ENCODE results near the gene HDAC4.

HDAC4 gene

GRCh38 chr2:239105234-239105633 is 295.6 kb downstream of the HDAC4 start:
- no peak for DNase-seq (ENCODE audit: low read depth)
- no peak for TF ChIP-seq CTCF (conservative IDR thresholded peaks at IDR 0.05; ENCODE audit: low read depth, low read length)
- H3K4me3 ChIP-seq (ENCODE audit: low read length): no peak overlapping the region

DNA sequence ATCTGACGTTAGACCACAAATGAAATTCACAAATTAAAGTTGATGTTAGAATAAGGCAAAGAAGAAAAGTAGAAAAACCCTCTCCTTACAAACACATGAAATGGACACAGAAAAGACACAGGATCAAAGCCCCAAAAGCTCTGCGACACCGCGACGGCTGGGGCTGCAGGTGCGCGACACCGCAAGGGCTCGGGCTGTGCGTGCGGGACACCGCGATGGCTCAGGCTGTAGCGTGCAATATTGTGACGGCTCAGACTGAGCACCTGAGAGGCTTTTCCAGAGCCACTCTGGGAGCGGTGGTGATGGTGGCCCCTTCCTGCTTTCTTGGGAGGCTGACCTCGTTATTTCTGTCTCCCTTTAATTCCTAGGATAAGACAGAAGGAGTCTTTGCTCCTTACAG is 296.0 kb downstream of the HDAC4 start:
- TF ChIP-seq CTCF (conservative IDR thresholded peaks at IDR 0.05; ENCODE audit: low read depth, low read length): no peak
- no peak for DNase-seq (ENCODE audit: low read depth)
- H3K4me3 ChIP-seq (ENCODE audit: low read length): no peak overlapping the region

DNA sequence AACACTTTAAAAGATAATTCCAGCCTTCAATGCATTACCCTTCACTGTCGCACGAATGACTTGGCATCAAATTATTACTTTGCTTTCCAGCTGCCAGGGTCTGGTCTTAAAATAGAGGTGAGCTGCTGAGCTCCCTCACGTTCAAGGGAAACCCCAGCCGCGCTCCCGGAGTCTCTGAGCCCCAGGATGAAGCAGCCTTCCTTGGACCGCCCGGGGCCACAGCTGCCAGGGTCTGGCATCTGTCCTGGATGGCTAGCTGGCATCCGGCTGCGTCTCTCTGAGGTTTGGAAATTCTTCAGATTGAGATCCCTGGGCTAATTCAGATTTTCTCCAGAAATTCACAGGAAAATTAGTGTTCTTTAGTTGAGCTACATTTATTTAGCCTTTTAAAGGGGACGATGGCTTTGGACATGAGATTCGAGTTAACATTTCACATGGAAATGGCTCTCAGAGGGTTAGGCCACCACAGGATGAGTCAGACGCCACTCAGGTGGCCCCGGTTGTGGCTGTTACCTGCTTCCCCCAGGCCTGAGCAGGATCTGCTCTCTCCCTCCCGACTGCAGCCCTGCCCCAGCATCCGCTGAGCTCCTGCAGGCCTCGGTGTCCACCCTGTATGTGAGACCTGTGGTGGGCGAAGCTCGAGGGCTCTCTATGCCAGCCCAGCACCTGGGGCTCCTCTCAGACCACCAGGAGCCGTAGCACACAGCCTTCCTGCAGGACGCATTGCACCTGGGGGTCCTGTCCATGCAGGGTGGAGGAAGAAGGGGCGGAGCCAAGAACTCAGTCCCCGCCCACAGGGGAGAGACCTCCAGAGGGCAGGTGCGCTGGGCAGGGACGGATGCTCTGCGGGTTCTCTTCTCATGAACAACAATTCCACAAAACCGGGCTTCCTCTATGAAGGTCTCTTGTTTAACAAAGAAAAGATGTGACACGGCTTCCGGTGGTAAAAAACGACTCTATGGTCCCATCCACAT is 297.4 kb downstream of the HDAC4 start:
- H3K4me3 ChIP-seq (ENCODE audit: low read length): no peak overlapping the region
- no peak for DNase-seq (ENCODE audit: low read depth)
- no peak for TF ChIP-seq CTCF (conservative IDR thresholded peaks at IDR 0.05; ENCODE audit: low read depth, low read length)

DNA sequence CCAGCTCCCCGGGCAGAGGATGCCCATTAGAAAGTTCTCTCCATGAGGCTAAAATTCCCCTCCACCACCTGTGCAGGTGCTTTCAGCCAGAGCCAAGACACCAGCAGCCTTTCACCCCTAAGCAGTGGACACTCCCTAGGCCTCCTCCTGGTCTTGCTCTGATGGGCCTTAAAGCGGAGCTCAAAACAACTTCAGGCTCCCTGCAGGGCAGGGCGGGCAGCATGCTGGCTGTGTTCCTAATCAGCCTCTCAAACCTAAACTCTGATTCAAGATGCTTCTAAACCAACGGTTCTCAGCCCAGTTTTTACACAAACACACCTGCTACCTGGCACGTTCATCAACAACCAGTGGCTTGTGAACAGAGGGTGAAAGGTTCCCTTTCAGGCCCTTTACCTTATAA is 298.6 kb downstream of the HDAC4 start:
- no peak for TF ChIP-seq CTCF (conservative IDR thresholded peaks at IDR 0.05; ENCODE audit: low read depth, low read length)
- no peak overlapping the region for H3K4me3 ChIP-seq (ENCODE audit: low read length)
- no peak for DNase-seq (ENCODE audit: low read depth)

DNA sequence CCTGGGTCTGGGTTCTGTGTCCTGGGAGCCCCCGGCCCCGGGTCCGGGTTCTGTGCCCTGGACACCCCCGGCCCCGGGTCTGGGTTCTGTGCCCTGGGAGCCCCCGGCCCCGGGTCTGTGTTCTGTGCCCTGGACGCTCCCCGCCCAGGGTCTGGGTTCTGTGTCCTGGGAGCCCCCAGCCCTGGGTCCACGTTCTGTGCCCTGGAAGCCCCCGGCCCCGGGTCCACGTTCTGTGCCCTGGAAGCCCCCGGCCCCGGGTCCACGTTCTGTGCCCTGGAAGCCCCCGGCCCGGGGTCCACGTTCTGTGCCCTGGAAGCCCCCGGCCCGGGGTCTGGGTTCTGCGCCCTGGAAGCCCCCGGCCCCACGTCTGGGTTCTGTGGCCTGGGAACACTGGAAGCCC is 299.0 kb downstream of the HDAC4 start:
- no peak for TF ChIP-seq CTCF (conservative IDR thresholded peaks at IDR 0.05; ENCODE audit: low read depth, low read length)
- no peak overlapping the region for H3K4me3 ChIP-seq (ENCODE audit: low read length)
- no peak for DNase-seq (ENCODE audit: low read depth)

GRCh38 chr2:239101071-239101470 is 299.7 kb downstream of the HDAC4 start:
- H3K4me3 ChIP-seq (ENCODE audit: low read length): no peak overlapping the region
- no peak for TF ChIP-seq CTCF (conservative IDR thresholded peaks at IDR 0.05; ENCODE audit: low read depth, low read length)

GRCh38 chr2:239099474-239099873 is 301.3 kb downstream of the HDAC4 start:
- no peak for DNase-seq (ENCODE audit: low read depth)
- no peak for TF ChIP-seq CTCF (conservative IDR thresholded peaks at IDR 0.05; ENCODE audit: low read depth, low read length)
- H3K4me3 ChIP-seq (ENCODE audit: low read length): no peak overlapping the region

More at GRCh38 chr2:239101071-239101470, 299.7 kb downstream of the HDAC4 start:
- no peak for DNase-seq (ENCODE audit: low read depth)

Measured in retinal pigment epithelial cell (primary cell).